IPS-11a (cell line): ENCODE results near the gene SARM1.
A peak's percentile ranks its signal among the peaks of the same experiment; 100 is the strongest.

ENCODE experiments used
- H3K4me3 ChIP-seq: one replicate; pipeline ENCODE4 v1.5.1; 2013; ENCODE audit warnings: low read depth, low read length, control low read depth

Gene SARM1

DNA sequence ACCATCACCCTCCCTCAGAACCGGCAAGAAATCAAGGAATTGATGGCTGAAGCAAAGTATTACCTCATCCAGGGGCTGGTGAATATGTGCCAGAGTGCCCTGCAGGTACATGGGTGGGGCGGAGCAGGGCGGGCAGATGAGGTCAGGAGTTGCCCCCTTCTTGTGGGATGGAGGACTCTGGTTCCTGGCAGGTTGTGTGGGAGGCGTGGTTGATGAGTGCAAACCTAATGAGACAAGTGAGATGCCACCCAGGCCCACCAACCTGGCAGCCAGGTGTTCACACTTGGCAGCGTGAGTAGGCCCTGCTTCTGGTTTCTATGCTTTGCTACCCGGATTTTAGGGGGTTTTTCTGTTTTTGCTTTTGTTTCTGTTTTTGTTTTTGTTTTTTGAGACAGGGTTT, 31.1 kb upstream of the SARM1 start:
- no peak overlapping the region for H3K4me3 ChIP-seq

DNA sequence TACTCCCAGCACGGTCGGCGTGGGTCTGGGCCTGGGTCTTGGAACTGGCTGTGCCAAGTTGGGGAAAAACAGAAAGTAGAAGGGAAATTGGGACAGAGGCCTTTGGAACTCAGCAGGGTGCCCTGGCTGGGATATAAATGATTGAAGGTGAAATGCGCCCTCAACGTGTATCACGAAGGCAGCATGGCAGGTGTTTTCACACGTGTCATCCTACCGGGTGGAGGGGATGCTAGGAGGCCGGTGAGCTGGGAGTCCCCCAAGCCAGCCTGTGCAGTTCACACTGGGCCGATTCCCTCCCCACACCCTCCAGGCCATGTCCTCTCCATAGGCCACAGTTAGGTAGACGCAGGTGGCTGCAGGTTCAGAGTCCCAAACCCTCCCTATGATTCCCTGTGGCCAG, 30.0 kb upstream of the SARM1 start:
- H3K4me3 ChIP-seq, result no peak overlapping the region

DNA sequence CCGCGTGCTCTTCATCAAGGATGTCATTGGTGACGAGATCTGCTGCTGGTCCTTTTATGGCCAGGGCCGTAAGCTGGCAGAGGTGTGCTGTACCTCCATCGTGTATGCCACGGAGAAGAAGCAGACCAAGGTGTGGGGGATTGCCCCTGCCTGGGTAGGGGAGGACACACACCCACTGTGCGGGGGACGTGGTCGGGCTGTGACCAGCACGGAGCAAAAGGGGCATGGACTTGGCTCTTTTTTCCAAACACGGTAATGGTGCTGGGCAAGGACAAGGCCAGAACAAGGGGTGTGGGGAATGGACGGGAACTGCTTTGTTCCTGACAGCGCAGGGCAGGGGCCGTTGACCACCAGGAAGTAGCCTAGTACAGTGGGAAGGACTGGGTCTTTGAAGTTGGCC, 29.2 kb upstream of the SARM1 start:
- H3K4me3 ChIP-seq, result no peak overlapping the region

DNA sequence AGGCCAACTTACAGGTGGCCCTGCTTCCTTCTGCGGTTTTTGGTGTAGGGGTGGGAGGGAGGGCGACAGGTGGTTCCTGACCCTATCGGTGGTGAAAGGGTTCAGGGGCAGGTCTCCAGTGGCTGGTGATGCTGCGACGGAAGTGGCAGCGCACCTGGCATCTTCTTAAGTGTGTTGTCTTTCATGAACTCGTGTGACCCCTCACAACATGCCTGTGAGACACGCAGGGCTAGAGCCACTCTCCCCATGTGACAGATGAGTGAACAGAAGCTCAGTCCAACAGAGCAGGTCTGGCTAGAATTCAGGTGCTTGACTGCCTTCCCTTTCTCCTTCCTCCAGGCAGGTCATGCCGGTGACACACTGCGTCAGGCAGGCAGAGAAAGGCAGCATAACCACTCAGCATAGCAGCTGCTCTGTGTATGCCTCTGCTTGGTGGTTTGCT, 28.0 kb upstream of the SARM1 start:
- H3K4me3 ChIP-seq, result no peak overlapping the region

DNA sequence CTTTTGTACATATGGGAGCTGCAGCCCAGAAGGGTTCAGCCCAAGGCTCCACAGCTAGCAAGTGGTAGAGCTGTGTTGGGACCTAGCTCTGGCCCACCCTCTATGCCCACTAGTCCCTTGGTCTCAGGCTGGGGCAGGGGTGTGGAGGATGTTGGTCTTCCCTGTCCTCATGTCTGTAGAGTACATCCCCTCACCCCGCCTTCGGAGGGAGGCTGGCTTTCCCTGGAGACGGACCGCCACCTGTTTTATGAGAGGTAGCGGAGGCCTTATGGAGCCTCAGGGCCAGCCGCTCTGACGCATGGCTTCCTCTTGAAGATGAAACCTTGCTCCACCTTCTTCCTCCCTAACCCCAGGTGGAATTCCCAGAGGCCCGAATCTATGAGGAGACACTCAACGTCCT, 27.5 kb upstream of the SARM1 start:
- H3K4me3 ChIP-seq, result no peak overlapping the region

DNA sequence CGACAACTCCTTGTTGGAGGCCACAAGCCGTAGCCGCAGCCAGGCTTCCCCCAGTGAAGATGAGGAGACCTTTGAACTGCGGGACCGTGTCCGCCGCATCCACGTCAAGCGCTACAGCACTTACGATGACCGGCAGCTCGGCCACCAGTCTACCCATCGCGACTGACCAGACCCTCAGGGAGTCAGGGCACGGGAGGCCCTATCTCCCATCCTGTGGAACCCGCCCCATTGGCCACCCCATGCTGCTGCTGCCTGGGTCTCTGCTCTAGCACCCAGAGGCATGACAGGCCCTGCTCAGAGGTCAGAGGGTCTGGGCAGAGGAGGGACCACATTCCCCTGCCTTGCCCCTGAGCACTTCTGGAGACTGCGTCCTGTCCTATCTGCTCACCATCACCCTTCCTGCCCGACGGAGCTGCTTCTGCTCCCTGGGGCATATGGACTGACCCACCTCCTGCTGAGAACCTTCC, 27.0 kb upstream of the SARM1 start:
- H3K4me3 ChIP-seq, result no peak overlapping the region

DNA sequence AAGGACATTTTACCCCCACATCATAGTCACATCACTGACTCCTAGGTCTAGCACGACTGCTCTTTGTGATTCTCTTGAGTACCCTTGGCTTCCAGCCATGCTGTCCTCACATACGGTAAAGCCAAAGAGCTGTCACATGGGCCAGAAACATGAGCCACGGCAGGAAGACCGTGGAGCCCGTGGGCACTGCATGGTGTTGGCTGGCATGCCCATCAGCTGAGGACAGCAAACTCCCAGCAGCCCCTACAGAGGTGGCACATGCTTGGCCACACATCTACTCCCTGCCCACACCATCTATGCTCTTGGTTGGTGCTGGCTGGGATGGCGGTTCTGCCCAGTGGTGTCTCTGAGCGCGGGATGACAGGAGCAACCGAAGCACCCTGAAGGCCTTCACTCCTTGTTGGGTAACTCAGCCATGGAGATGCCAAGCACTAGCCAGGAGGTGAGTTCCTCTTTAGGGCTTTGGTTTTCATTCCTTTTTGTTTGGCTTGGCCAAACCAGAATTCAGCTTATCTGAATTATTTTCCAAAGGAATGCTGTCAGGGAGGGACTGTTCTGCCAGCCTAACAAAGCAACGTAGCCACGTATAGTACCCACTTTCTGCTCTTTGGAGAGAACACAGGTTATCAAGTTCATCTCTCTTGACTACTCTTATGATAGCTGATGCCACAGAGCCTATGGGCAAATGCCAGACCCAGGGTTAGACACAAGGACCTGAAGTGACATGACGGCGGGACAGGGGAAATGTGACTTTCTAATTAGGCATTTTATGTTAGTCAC, 25.9 kb upstream of the SARM1 start:
- H3K4me3 ChIP-seq, result no peak overlapping the region

DNA sequence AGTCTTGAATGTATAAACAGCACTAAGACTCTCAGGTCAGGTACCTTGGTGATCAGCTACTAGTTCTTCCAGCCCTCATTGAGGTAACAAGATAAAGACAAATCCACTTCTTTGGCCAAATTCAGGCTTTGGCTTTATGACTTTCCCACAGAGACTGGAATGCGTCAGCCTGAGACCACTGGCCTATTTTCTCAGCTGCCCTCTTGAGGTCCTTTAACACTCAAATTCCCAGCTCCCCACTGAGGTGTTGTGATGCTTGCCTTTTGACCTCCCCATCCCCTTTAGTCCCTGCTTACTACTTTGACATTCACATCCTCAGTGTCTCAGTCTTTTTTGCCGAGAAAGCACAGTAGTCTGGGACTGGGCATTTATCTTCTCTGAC, 25.3 kb upstream of the SARM1 start:
- no peak overlapping the region for H3K4me3 ChIP-seq

DNA sequence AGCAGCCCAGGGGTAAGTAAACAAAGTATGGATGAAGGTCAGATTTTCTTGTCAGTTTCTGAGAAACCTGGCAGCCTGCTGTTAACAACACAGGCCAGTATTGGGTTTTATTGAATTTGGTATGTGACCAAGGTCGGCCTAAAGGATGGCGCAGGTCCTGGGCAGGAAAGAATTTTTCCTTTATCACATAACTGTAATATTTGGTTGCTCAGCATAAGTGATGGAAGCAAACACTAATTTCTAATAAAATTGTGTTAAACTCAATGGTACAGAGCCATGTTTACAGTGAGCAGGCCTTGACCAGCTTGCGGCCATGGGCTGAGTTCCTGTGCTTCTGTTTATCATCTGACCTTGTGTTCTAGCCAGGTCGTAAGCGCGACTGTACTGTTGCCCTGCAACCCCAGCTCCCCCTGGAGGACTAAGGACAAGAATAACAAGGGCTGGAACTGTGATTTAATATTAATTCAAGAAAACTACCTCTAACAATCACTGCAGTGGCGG, 24.7 kb upstream of the SARM1 start:
- no peak overlapping the region for H3K4me3 ChIP-seq

DNA sequence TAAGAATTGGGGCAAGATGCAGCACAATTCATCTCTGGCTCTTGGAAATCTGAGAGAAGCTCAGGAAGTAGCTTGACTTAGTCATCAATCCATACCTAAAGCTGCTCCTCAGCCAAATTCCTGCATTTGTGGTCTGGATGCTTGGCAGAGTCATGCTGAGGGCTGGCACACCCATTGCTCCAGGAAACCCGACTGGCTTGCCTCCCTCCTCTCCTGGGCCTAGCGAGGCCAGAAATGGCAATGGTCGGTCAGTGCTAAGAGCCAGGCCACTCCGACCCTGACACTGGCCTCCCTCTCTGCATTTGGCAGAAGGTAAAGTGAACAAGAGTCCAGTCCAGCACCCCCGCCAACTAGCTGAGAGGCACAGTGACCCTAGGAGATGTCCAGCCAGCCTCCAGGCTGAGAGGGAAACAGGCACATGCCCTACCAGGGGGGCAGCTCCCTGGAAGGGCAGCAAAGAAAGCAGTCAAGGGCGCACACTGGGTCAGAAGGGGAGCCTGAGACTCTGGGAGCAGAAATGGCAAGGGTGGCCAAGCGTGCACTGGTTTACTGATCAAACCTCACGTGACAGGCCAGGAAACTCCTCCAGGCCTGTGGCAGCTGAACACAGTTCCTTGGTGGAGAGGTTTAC, 24.1 kb upstream of the SARM1 start:
- no peak overlapping the region for H3K4me3 ChIP-seq

DNA sequence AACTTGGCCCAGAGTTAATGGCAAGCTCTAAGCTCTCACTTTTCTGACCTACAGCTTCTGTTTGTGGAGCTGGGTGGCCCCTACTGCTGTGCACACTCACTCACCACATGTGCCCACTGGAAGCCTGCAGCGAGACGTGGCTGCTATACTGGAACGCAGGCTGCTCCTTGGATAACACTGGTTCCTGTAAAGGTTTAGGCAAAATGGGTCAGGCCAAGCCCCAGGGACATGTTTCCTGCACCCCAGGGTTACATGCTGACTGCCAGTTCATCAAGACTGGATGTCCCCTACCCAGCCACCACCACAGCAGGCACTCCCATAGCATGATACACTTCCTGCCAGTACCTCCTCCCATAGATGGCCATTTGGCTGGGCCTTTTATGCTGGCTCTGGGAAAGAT, 22.5 kb upstream of the SARM1 start:
- no peak overlapping the region for H3K4me3 ChIP-seq

DNA sequence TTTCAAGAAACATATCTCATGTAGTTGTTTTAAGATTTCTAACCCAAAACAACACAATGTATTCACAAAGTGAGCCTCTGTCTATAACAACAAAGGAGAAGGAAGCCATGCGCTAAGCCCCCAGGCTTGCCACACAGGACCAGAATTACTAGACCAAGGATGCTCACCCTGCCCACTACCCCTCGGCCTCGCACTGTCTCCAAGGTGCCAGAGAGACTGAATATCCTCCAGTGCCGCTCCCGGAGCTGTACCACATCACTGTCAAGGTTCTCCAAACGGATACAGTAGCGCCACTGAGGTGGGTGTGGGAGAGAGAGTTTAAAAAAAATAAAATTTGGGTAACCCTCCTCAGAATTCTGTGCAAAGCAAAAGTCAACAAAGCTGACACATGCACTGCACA, 21.2 kb upstream of the SARM1 start:
- H3K4me3 ChIP-seq, result no peak overlapping the region

DNA sequence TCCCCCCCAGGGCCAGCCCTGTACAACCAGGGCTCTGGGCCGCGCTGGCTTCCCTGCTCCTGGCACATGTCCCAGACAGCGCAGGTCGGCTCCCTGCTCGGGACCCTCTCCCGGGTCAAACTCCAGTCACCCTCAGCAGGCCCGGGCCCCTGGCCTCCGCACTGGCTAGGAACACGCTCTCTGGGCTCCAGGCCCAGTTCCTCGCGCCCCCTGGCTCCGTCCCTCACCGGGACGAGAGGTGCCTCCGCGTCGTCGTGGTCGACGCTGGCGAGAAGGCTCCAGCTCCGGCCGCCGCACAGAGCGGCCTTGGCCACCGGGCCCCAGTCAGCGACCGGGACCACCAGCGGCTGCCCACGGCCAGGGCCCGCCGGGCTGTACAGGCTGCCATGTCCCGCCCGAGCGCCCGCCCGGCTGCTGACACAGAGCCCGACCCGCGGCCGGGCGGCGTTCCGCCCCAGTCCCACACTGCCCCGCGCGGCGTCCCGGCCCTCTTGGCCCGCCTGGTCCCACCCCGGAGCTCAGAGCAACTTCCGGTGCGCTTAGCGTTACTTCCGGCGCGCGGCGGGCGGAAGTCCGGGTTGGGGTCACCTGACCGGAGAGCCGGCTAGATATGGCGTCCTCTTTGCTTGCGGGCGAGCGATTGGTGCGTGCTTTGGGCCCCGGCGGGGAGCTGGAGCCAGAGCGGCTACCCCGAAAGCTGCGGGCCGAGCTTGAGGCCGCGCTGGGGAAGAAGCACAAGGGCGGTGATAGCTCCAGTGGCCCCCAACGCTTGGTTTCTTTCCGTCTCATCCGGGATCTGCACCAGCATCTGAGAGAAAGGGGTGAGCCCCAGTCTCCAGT, 14.2 kb upstream of the SARM1 start, which contains the start of gene POLDIP2:
Gene POLDIP2, minus strand, starts transcription at position 467 of the 840 bp plus-strand sequence. Its CDS starts 79 bp downstream, at position 388.
- H3K4me3 ChIP-seq, result peak within 1 kb of the TSS; percentile 94

DNA sequence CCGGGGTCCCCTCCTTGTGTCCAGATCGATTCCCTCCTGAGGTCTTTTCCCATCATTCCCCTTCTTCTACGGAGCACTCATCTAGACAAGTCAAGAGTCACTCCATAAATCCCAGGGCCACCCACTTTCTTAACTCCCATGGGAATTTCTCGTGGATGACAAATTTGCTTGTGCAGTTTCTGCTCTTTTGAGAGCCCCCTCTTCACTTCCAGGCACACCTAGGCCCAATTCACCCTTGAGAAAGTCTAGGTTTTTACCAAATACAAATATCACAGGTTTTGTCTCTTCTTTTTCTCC, 13.6 kb upstream of the SARM1 start:
- H3K4me3 ChIP-seq, result peak overlapping the region; percentile 94

DNA sequence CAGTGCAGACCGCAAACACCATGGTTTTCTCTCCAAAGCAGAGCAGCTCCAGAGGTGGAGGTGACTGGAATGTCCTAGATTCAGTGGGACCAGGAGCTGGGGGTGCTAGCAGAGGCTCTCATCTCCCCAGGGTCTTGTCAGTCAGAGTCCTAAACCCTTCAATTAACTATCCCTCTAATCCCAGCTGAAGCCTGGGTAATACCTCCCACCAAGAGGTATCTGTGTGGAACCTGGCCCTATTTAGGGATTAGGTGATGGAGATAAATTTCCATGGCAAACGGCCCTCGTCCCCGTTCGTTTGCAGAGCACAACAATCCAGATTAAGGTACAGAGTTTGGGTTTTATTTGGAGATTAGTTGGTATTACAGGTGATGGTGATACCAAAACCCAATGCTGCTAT, 8.3 kb upstream of the SARM1 start:
- H3K4me3 ChIP-seq, result no peak overlapping the region

DNA sequence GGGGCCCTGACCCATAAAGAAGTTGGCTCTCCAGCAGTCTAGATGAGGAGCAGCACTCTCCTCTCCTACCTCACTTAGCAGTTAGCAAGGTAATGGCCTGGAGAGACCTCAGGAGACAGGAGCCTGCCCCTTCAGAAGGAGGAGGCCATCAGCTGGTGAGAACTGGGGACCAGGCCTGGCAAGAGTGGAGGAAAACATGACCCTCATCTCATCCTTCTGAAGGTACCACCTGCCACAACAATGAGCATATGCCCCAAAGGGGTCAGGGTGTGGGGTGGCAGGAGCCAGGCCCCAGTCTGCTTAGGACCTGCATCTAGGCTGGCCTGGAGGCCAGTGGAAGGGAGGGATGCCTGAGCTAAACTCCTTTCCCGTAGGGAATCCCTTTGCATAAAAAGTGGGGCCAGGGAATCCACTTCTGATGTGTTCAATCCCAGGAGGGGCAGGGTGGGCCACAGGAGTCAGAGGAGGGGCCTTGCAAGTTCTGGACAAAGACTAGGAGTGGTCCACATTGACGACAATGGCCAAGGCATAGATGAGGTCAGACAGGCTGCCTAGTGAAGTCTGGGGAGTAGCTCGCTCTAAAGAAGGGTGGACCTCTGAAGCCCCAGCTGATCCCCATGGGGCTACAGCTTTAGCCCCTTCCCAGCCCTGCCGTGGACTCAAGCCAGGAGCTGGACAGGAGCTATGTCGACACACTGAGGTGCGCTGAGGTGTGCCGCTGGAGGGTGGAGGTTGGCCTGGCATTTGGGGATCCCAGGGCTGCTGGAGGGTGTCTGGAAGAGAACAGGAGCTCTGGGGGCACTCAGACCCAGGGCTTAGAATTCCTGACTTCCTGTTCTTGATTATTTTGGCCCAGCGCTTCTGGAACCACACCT, 7.5 kb upstream of the SARM1 start:
- no peak overlapping the region for H3K4me3 ChIP-seq

DNA sequence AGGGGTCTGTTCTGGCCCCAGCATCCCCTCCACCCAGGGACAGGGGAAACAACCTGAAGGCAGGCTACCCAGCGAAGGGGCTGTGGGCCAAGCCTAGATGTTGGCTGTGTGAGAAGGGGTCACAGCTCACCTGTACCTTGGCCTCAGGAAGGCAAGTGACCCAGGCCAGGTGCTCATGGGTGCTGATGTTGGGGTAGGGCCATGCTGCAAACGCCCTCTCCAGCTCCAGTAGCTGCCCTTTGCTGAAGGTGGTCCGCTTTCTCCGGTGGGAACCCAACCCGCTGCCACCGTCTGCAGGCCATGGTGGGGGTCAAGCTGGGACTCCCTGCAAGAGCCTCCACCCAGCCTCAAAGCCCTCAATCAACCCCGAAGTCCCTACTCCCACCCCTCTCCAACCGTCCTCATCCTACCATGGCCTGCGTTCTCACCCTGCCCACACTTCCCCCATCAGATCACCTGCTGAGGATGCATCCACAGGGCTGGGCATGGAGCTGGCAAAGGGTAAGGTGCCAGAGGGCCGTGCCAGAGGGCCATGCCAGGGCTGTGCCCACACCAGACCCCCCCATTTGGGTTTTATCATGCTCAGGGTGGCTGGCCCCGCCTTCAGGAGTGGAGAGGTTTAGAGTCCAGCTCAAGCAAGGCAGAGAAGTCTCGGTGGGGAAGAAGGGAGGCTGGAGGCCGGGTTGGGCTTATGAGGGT, 6.7 kb upstream of the SARM1 start, which contains the start of gene SEBOX:
Gene SEBOX, minus strand, starts transcription at position 535 of the 699 bp plus-strand sequence. Its CDS starts 48 bp downstream, at position 487.
- H3K4me3 ChIP-seq, result no peak within 1 kb of the TSS

DNA sequence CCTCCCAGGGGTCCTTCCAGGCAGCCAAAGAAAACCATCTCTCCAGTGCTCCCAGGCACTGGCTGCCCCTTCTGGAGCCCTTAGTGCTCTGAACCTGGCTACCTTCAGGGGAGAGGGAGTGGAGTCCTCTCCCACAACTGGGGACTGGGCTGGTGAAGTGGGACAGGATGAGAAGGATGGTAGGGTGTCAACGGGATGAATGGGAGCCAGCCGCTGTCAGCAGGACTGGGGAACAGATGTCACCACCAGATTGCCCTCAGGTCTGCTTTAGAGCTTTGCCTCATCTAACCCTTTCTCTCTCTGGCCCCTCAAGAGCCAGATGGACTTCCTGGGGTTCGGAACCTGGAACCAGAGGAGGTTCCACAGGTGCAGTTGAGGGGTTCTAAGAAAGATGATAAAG, 6.0 kb upstream of the SARM1 start:
- no peak overlapping the region for H3K4me3 ChIP-seq

DNA sequence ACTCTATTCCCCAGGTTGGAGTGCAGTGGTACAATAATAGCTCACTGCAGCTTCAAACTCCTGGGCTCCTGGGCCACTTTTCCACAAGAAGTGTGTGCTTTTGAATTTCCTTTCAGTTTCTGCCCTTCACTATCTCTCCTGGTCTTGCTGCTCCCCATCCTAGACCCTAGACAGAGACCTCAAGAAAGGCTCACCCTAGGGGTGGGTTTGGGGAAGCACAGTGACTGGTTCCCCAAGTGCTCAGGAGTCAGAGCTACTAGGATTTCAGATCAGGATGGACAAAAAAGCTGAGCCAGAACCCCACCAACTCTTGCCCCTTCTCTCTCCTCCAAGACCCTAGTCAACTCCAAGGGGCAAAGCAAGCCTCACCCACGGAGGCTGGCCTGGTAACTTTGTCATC, 4.9 kb upstream of the SARM1 start:
- H3K4me3 ChIP-seq, result no peak overlapping the region
